Smooth muscle cell (in vitro differentiated cells): ENCODE results near the gene HSD17B10. TPM values are rescaled to one million over a fixed set of nuclear protein-coding genes. Genes with fewer than 3 reads are reported as not detected.

ENCODE experiments used
- DNase-seq: peaks from one replicate; lab custom pipeline; 2025; ENCODE audit not compliant: unreplicated experiment; lab: John Stamatoyannopoulos, UW
- H2AFZ ChIP-seq: fragments of 200-600 bp; sonication (generic); 2 replicates; pipeline ENCODE4 v1.6.0; 2016; ENCODE audit warnings: antibody characterized with exemption, low read depth, mild to moderate bottlenecking
- H3F3A ChIP-seq: fragments of 200-600 bp; sonication (generic); 2 replicates; pipeline ENCODE4 v1.6.0; 2017; ENCODE audit warnings: antibody characterized with exemption, low read depth
- H3K27ac ChIP-seq: fragments of 200-600 bp; sonication (generic); 2 replicates; pipeline ENCODE4 v1.5.1; 2016; ENCODE audit warnings: low read depth, mild to moderate bottlenecking
- H3K27me3 ChIP-seq: fragments of 200-600 bp; sonication (generic); 2 replicates; pipeline ENCODE4 v1.6.1; 2016; ENCODE audit warnings: low read depth, mild to moderate bottlenecking
- H3K36me3 ChIP-seq: fragments of 200-600 bp; sonication (generic); 2 replicates; pipeline ENCODE4 v1.5.1; 2016; ENCODE audit warnings: low read depth
- H3K4me1 ChIP-seq: fragments of 200-600 bp; sonication (generic); 2 replicates; pipeline ENCODE4 v1.5.1; 2016; ENCODE audit warnings: low read depth
- H3K4me2 ChIP-seq: fragments of 200-600 bp; sonication (generic); 2 replicates; pipeline ENCODE4 v1.6.0; 2016; ENCODE audit warnings: mild to moderate bottlenecking
- H3K4me3 ChIP-seq: fragments of 200-600 bp; sonication (generic); 2 replicates; pipeline ENCODE4 v1.5.1; 2016; ENCODE audit warnings: mild to moderate bottlenecking
- H3K79me2 ChIP-seq: fragments of 200-600 bp; sonication (generic); 2 replicates; pipeline ENCODE4 v1.6.0; 2016; ENCODE audit warnings: low read depth, mild to moderate bottlenecking
- H3K9ac ChIP-seq: fragments of 200-600 bp; sonication (generic); 2 replicates; pipeline ENCODE4 v1.6.0; 2016; ENCODE audit warnings: low read depth
- H3K9me3 ChIP-seq: fragments of 200-600 bp; sonication (generic); replicated peaks from 2 replicates; pipeline ENCODE4 v1.5.1; 2016; ENCODE audit warnings: low read depth
- H4K20me1 ChIP-seq: fragments of 200-600 bp; sonication (generic); 2 replicates; pipeline ENCODE4 v1.6.0; 2016; ENCODE audit warnings: low read depth
- CTCF ChIP-seq: fragments of 200-600 bp; sonication (generic); IDR thresholded peaks from 2 replicates; pipeline ENCODE4 v1.5.1; 2017; ENCODE audit warnings: borderline replicate concordance, mild to moderate bottlenecking, antibody characterized with exemption; ENCODE audit not compliant: insufficient read depth, poor library complexity, severe bottlenecking
- WGBS: methylation state at CpG from one replicate; pipeline ENCODE4 v1.1.7; 2016; ENCODE audit warnings: low lambda C conversion rate; 5-methylcytosine and 5-hydroxymethylcytosine counted together
- polyA plus RNA-seq: library from polyadenylated mRNA; unstranded; fragments of >200 nt; fragmentation: Nextera tagmentation; extraction: Ambion mirVana; gene quantifications from 2 replicates; pipeline ENCODE4 v1.2.1, GENCODE V29; 2016
- total RNA-seq: library from RNA; depleted of rRNA; stranded (reverse); fragments of >200 nt; gene quantifications from 2 replicates; pipeline ENCODE4 v1.2.3, GENCODE V29; 2014

Gene HSD17B10
- total and polyA plus RNA-seq, 2 experiments from 2014 or later: 48.6 to 92.2 TPM

GRCh38 chrX:53481093-53481492 lies 46.9 kb upstream of the HSD17B10 start:
- Histone ChIP-seq H4K20me1 (no peaks in the 10 kb centered on the region), H3F3A (no peaks in the 10 kb centered on the region), H3K4me2 (no peak overlapping the region), H3K9me3 (no peaks in the 10 kb centered on the region), H3K4me1 (no peaks in the 10 kb centered on the region), H3K4me3 (no peak overlapping the region), H2AFZ (no peak overlapping the region), H3K9ac (no peak overlapping the region), H3K36me3 (no peaks in the 10 kb centered on the region), H3K79me2 (no peaks in the 10 kb centered on the region), H3K27ac (no peak overlapping the region), H3K27me3 (no peaks in the 10 kb centered on the region)
- DNase-seq: no peak
- peak; percentile 25 for TF ChIP-seq CTCF
- 53% methylated on average over 5 of the region's 5 CpGs for WGBS

GRCh38 chrX:53479301-53479700 lies 45.1 kb upstream of the HSD17B10 start:
- Histone ChIP-seq H3F3A (no peaks in the 10 kb centered on the region), H2AFZ (no peak overlapping the region), H3K9me3 (no peaks in the 10 kb centered on the region), H3K36me3 (no peaks in the 10 kb centered on the region), H3K4me2 (no peak overlapping the region), H3K79me2 (no peaks in the 10 kb centered on the region), H4K20me1 (no peaks in the 10 kb centered on the region), H3K9ac (no peak overlapping the region), H3K27me3 (no peaks in the 10 kb centered on the region), H3K4me1 (no peaks in the 10 kb centered on the region), H3K27ac (no peak overlapping the region), H3K4me3 (no peak overlapping the region)
- DNase-seq: no peak
- no peak for TF ChIP-seq CTCF
- WGBS: 72% methylated on average over 5 of the region's 5 CpGs

GRCh38 chrX:53476371-53476770 lies 42.2 kb upstream of the HSD17B10 start:
- TF ChIP-seq CTCF: no peak
- no peak for DNase-seq
- Histone ChIP-seq H4K20me1 (no peaks in the 10 kb centered on the region), H3K9me3 (no peaks in the 10 kb centered on the region), H3K36me3 (no peaks in the 10 kb centered on the region), H3K4me1 (no peaks in the 10 kb centered on the region), H3K27ac (peak overlapping the region; percentile 55), H3K4me2 (no peak overlapping the region), H2AFZ (no peak overlapping the region), H3K79me2 (no peaks in the 10 kb centered on the region), H3F3A (no peaks in the 10 kb centered on the region), H3K4me3 (no peak overlapping the region), H3K27me3 (no peaks in the 10 kb centered on the region), H3K9ac (no peak overlapping the region)
- WGBS: 34% methylated on average over 2 of the region's 2 CpGs

GRCh38 chrX:53474707-53475106 lies 40.5 kb upstream of the HSD17B10 start:
- Histone ChIP-seq H3K27me3 (no peaks in the 10 kb centered on the region), H3K9ac (no peak overlapping the region), H3K36me3 (no peaks in the 10 kb centered on the region), H3K79me2 (no peaks in the 10 kb centered on the region), H3K4me3 (no peak overlapping the region), H3K27ac (no peak overlapping the region), H3F3A (no peaks in the 10 kb centered on the region), H3K9me3 (no peaks in the 10 kb centered on the region), H4K20me1 (no peaks in the 10 kb centered on the region), H3K4me1 (no peaks in the 10 kb centered on the region), H2AFZ (no peak overlapping the region), H3K4me2 (no peak overlapping the region)
- TF ChIP-seq CTCF: no peak
- DNase-seq: no peak
- 82% methylated on average over 2 of the region's 2 CpGs for WGBS
